IMR-90 (cell line): ENCODE results near the gene TBC1D17. TPM values are rescaled to one million over a fixed set of nuclear protein-coding genes. Genes with fewer than 3 reads are reported as not detected.

Experiments used
- ATAC-seq: fragments of 200-7000 bp; cut with Tn5 transposase; 2 replicates; pipeline ENCODE4 v1.9.1; 2020; ENCODE audit warnings: low read depth, mild to moderate bottlenecking, moderate library complexity
- BruUV-seq: library from RNA; stranded (reverse); fragments of 400-500 nt; replicated peaks from 2 replicates; lab custom pipeline; 2021; lab: Mats Ljungman, UMichigan
- CTCF ChIA-PET: fragments of 300-600 bp; formaldehyde crosslinking; extraction: SDS; loops from one replicate; lab custom pipeline; 2021; ENCODE audit warnings: antibody characterized with exemption; lab: Yijun Ruan, JAX
- POLR2A ChIA-PET: fragments of 300-600 bp; sonication (Branson Sonifier 250); formaldehyde crosslinking; loops from one replicate; lab custom pipeline; 2022; ENCODE audit warnings: antibody characterized with exemption; ENCODE audit not compliant: unreplicated experiment; lab: Charles Lee
- DNase-seq: peaks from one replicate; pipeline ENCODE4 v3.0.0; 2013
- H2AFZ ChIP-seq: replicated peaks from 2 replicates; pipeline ENCODE3; 2013; ENCODE audit warnings: low read length, mild to moderate bottlenecking; ENCODE audit not compliant: poor library complexity
- H2AK5ac ChIP-seq: 2 replicates; pipeline ENCODE4 v1.6.1; 2013; ENCODE audit warnings: low read depth, low read length, inconsistent platforms
- H2AK9ac ChIP-seq: replicated peaks from 2 replicates; pipeline ENCODE3; 2013; ENCODE audit warnings: mild to moderate bottlenecking, low read depth, low read length, moderate library complexity; ENCODE audit not compliant: poor library complexity
- H2BK120ac ChIP-seq: 2 replicates; pipeline ENCODE4 v1.6.1; 2013; ENCODE audit warnings: low read depth, low read length, inconsistent platforms
- H2BK15ac ChIP-seq: 3 replicates; pipeline ENCODE4 v1.6.1; 2013; ENCODE audit warnings: low read depth, low read length, inconsistent platforms
- H2BK20ac ChIP-seq: 2 replicates; pipeline ENCODE4 v1.6.1; 2013; ENCODE audit warnings: low read depth, mild to moderate bottlenecking, inconsistent platforms, low read length, moderate library complexity
- H2BK5ac ChIP-seq: 2 replicates; pipeline ENCODE4 v1.6.1; 2013; ENCODE audit warnings: mild to moderate bottlenecking, low read depth, low read length, inconsistent platforms; ENCODE audit not compliant: poor library complexity, severe bottlenecking
- H3K14ac ChIP-seq: replicated peaks from 2 replicates; pipeline ENCODE4 v1.6.1; 2013; ENCODE audit warnings: low read depth, low read length, inconsistent platforms
- H3K18ac ChIP-seq: 2 replicates; pipeline ENCODE4 v1.6.1; 2013; ENCODE audit warnings: low read depth, low read length, control low read depth
- H3K23ac ChIP-seq: 2 replicates; pipeline ENCODE4 v1.6.1; 2013; ENCODE audit warnings: low read depth, low read length, inconsistent platforms
- H3K27ac ChIP-seq: 2 replicates; pipeline ENCODE4 v1.5.1; 2013; ENCODE audit warnings: mild to moderate bottlenecking, control low read depth, low read length; ENCODE audit not compliant: insufficient read depth
- H3K27me3 ChIP-seq: 2 replicates; pipeline ENCODE4 v1.6.1; 2013; ENCODE audit warnings: low read length; ENCODE audit not compliant: control insufficient read depth, insufficient read depth
- H3K36me3 ChIP-seq: 2 replicates; pipeline ENCODE4 v1.6.1; 2013; ENCODE audit warnings: low read length, mixed read lengths; ENCODE audit not compliant: control insufficient read depth, insufficient read depth
- H3K4ac ChIP-seq: 2 replicates; pipeline ENCODE4 v1.6.1; 2013; ENCODE audit warnings: low read depth, low read length, inconsistent platforms
- H3K4me1 ChIP-seq: 2 replicates; pipeline ENCODE4 v1.6.1; 2013; ENCODE audit warnings: low read length, mixed read lengths; ENCODE audit not compliant: control insufficient read depth, insufficient read depth
- H3K4me2 ChIP-seq: 2 replicates; pipeline ENCODE4 v1.6.1; 2013; ENCODE audit warnings: low read depth, mild to moderate bottlenecking, control low read depth, low read length, moderate library complexity
- H3K4me3 ChIP-seq: 2 replicates; pipeline ENCODE4 v1.5.1; 2013; ENCODE audit warnings: low read depth, mild to moderate bottlenecking, control low read depth, low read length, moderate library complexity; ENCODE audit not compliant: insufficient read depth
- H3K56ac ChIP-seq: 2 replicates; pipeline ENCODE4 v1.6.1; 2013; ENCODE audit warnings: low read length, inconsistent platforms; ENCODE audit not compliant: insufficient read depth; ENCODE audit errors: extremely low read depth
- H3K79me1 ChIP-seq, 2 experiments: 2 replicates each; pipeline ENCODE4 v1.6.1; 2013; ENCODE audit warnings: low read length in 2 of 2, inconsistent platforms in 1 of 2, low read depth in 1 of 2
- H3K9ac ChIP-seq: 2 replicates; pipeline ENCODE4 v1.6.1; 2013; ENCODE audit warnings: low read depth, low read length, control low read depth
- H3K9me1 ChIP-seq: 2 replicates; pipeline ENCODE4 v1.6.1; 2013; ENCODE audit warnings: low read length, inconsistent platforms; ENCODE audit not compliant: insufficient read depth
- H3K9me3 ChIP-seq: 2 replicates; pipeline ENCODE4 v1.6.1; 2013; ENCODE audit warnings: low read length; ENCODE audit not compliant: control insufficient read depth, insufficient read depth
- H4K20me1 ChIP-seq: 2 replicates; pipeline ENCODE4 v1.6.1; 2013; ENCODE audit warnings: low read length, inconsistent platforms; ENCODE audit not compliant: insufficient read depth
- H4K5ac ChIP-seq: 2 replicates; pipeline ENCODE4 v1.6.1; 2013; ENCODE audit warnings: mild to moderate bottlenecking, low read depth, low read length, control low read depth
- H4K8ac ChIP-seq, 2 experiments: 2 replicates each; pipeline ENCODE4 v1.6.1; 2013; ENCODE audit warnings: low read depth in 2 of 2, low read length in 2 of 2, control low read depth in 1 of 2, inconsistent platforms in 1 of 2
- H4K91ac ChIP-seq: 2 replicates; pipeline ENCODE4 v1.6.1; 2013; ENCODE audit warnings: low read depth, low read length, inconsistent platforms; ENCODE audit not compliant: insufficient read depth
- CEBPB ChIP-seq: IDR thresholded peaks from 2 replicates; pipeline ENCODE4 v1.6.1; 2012; ENCODE audit warnings: low read depth, low read length, improper control_type of control experiment
- CHD1 ChIP-seq: IDR thresholded peaks from 2 replicates; pipeline ENCODE4 v1.6.1; 2012; ENCODE audit warnings: low read depth, low read length, improper control_type of control experiment
- FOS ChIP-seq: fragments of 150-350 bp; IDR thresholded peaks from 2 replicates; pipeline ENCODE4 v1.6.1; 2016; ENCODE audit warnings: low read depth, low read length
- MAFK ChIP-seq: IDR thresholded peaks from 2 replicates; pipeline ENCODE4 v1.6.1; 2012; ENCODE audit warnings: low read depth, low read length, improper control_type of control experiment
- MXI1 ChIP-seq: IDR thresholded peaks from 2 replicates; pipeline ENCODE4 v1.6.1; 2012; ENCODE audit warnings: low read depth, mild to moderate bottlenecking, low read length, moderate library complexity, borderline replicate concordance
- NFE2L2 ChIP-seq: fragments of 150-350 bp; IDR thresholded peaks from 2 replicates; pipeline ENCODE4 v1.6.1; 2016; ENCODE audit warnings: low read depth, mild to moderate bottlenecking, low read length
- POLR2A ChIP-seq: IDR thresholded peaks from 2 replicates; pipeline ENCODE4 v1.6.1; 2012; ENCODE audit warnings: mild to moderate bottlenecking, low read depth, low read length
- RAD21 ChIP-seq: IDR thresholded peaks from 2 replicates; pipeline ENCODE4 v1.6.1; 2012; ENCODE audit warnings: low read length, improper control_type of control experiment
- RCOR1 ChIP-seq: IDR thresholded peaks from 2 replicates; pipeline ENCODE4 v1.6.1; 2012; ENCODE audit warnings: mild to moderate bottlenecking, low read length, improper control_type of control experiment; ENCODE audit not compliant: insufficient replicate concordance
- RFX5 ChIP-seq: IDR thresholded peaks from 2 replicates; pipeline ENCODE4 v1.8.0; 2012; ENCODE audit warnings: low read depth, mild to moderate bottlenecking, low read length, moderate library complexity
- SMC3 ChIP-seq: fragments of 150-350 bp; IDR thresholded peaks from 2 replicates; pipeline ENCODE4 v1.6.1; 2016; ENCODE audit warnings: low read depth, mild to moderate bottlenecking, antibody characterized with exemption, low read length, moderate library complexity
- USF2 ChIP-seq: fragments of 150-350 bp; IDR thresholded peaks from 2 replicates; pipeline ENCODE4 v1.6.1; 2017; ENCODE audit warnings: mild to moderate bottlenecking, antibody characterized with exemption, low read length, low read depth
- WGBS, 2 experiments: methylation state at CpG; one replicate each; pipeline versions ENCODE4 v1.1.5 to v1.1.7; 2013; ENCODE audit warnings: missing lambda C conversion rate in 2 of 2; ENCODE audit not compliant: insufficient read length in 1 of 2; ENCODE audit errors: extremely low coverage in 2 of 2; 5-methylcytosine and 5-hydroxymethylcytosine counted together
- dilution Hi-C: fragments of 300-500 bp; cut with HindIII; formaldehyde crosslinking; loops from one replicate; pipeline ENCODE4 v1.14.3; 2018; ENCODE audit warnings: low sequenced_read_pairs; ENCODE audit not compliant: unreplicated experiment
- in situ Hi-C: fragments of 300-500 bp; cut with MboI; formaldehyde crosslinking; loops from 3 replicates; pipeline ENCODE4 v1.14.3; 2019; ENCODE audit warnings: low sequenced_read_pairs, inconsistent platforms, mixed read lengths
- intact Hi-C: fragments of 100-400 bp; cut with micrococcal nuclease; formaldehyde crosslinking; loops from 2 replicates; pipeline ENCODE4 v1.10.0; 2022
- polyA plus RNA-seq, 3 experiments: library from polyadenylated mRNA; depleted of rRNA; stranded (reverse); fragments of >200 nt; gene quantifications; 2 replicates each; pipeline ENCODE4 v1.2.3, GENCODE V29; 2012; ENCODE audit warnings: low replicate concordance in 1 of 3
- total RNA-seq: library from RNA; depleted of rRNA; stranded (reverse); fragments of >200 nt; gene quantifications from 2 replicates; pipeline ENCODE4 v1.2.3, GENCODE V29; 2012

The TBC1D17 gene
- total and polyA plus RNA-seq, 2 of the 4 experiments (the other 2 are of a cell fraction) = 1.1 to 27.8 TPM

GRCh38 chr19:49873129-49873521 is 4.4 kb upstream of the TBC1D17 start:
- Histone ChIP-seq H3K27me3 (no peaks in the 10 kb centered on the region), H2AFZ (no peak overlapping the region), H4K8ac (no peak overlapping the region), H3K18ac (no peak overlapping the region), H2BK15ac (no peak overlapping the region), H4K91ac (no peak overlapping the region), H3K4me3 (no peak overlapping the region), H2BK20ac (no peak overlapping the region), H3K79me1 (peaks cover 15 to 58% of the 10 kb centered on the region in 2 experiments; a peak in 3 of 4 replicates), H3K4me2 (no peak overlapping the region), H3K36me3 (peaks cover 7% of the 10 kb centered on the region; the same call in 1 of the 2 replicates), H2BK5ac (no peak overlapping the region), H3K4ac (no peak overlapping the region), H3K27ac (no peak overlapping the region), H4K5ac (no peak overlapping the region), H3K56ac (no peak overlapping the region), H3K14ac (no peak overlapping the region), H3K4me1 (peaks cover 7% of the 10 kb centered on the region), H2AK5ac (no peak overlapping the region), H4K20me1 (no peaks in the 10 kb centered on the region; the same call in 1 of the 2 replicates), H3K9me1 (peaks cover 13% of the 10 kb centered on the region; the same call in 1 of the 2 replicates), H3K9ac (no peak overlapping the region), H2BK120ac (no peak overlapping the region), H3K23ac (no peak overlapping the region), H3K9me3 (no peaks in the 10 kb centered on the region), H2AK9ac (no peak overlapping the region)
- TF ChIP-seq FOS = no peak
- no peak for TF ChIP-seq RFX5
- TF ChIP-seq USF2 = no peak
- TF ChIP-seq RAD21 = no peak
- no peak for TF ChIP-seq POLR2A
- no peak for TF ChIP-seq SMC3
- TF ChIP-seq MXI1 = no peak
- TF ChIP-seq RCOR1 = no peak
- no peak for TF ChIP-seq CHD1
- TF ChIP-seq CEBPB = no peak
- TF ChIP-seq MAFK = no peak
- TF ChIP-seq NFE2L2 = no peak
- in situ Hi-C loops = no loop called here
- ChIA-PET CTCF (no interaction called here), POLR2A (no interaction called here)
- intact Hi-C loops = no loop called here
- DNase-seq (no peak), ATAC-seq (no peak)
- BruUV-seq = no TSS peak
- dilution Hi-C loops = no loop called here
- WGBS, 2 experiments = 94% methylated on average over 12 of the region's 29 CpGs; no CpG with 5 or more reads in 1 of the 2 experiments
